OCI-LY3 (cell line): ENCODE measurements around the gene FRMPD2.

Experiments
- H2AFZ ChIP-seq: fragments of 200-600, 300-600 bp; shearing (Covaris generic); 2 replicates; pipeline ENCODE4 v1.6.0; 2014; ENCODE audit warnings: antibody characterized with exemption, low read depth, low read length
- H3K27ac ChIP-seq: fragments of 200-600, 300-600 bp; sonication (generic); 2 replicates; pipeline ENCODE4 v1.5.1; 2014; ENCODE audit warnings: mild to moderate bottlenecking, low read length, moderate library complexity, mixed read lengths
- H3K27me3 ChIP-seq: fragments of 200-600, 300-600 bp; sonication (generic); 2 replicates; pipeline ENCODE4 v1.6.1; 2014; ENCODE audit warnings: low read depth, low read length, mixed read lengths
- H3K36me3 ChIP-seq: fragments of 200-600, 300-600 bp; sonication (generic); replicated peaks from 2 replicates; pipeline ENCODE3; 2014; ENCODE audit warnings: low read depth, low read length, mixed read lengths
- H3K4me1 ChIP-seq: fragments of 300-600, 200-600 bp; sonication (generic); 2 replicates; pipeline ENCODE4 v1.6.1; 2014; ENCODE audit warnings: low read length, mixed read lengths
- H3K4me2 ChIP-seq: fragments of 200-600, 300-600 bp; sonication (generic); 2 replicates; pipeline ENCODE4 v1.6.1; 2014; ENCODE audit warnings: low read length, mixed read lengths
- H3K4me3 ChIP-seq: fragments of 300-600, 200-600 bp; sonication (generic); 2 replicates; pipeline ENCODE4 v1.5.1; 2014; ENCODE audit warnings: antibody characterized with exemption, mild to moderate bottlenecking, low read length, moderate library complexity
- H3K79me2 ChIP-seq: fragments of 300-600, 200-600 bp; shearing (Covaris generic); 2 replicates; pipeline ENCODE4 v1.6.1; 2014; ENCODE audit warnings: mild to moderate bottlenecking, low read length, mixed read lengths
- H3K9ac ChIP-seq: fragments of 300-600, 200-600 bp; shearing (Covaris generic); 2 replicates; pipeline ENCODE4 v1.6.0; 2014; ENCODE audit warnings: mild to moderate bottlenecking, low read length, moderate library complexity
- H3K9me3 ChIP-seq: fragments of 200-600, 300-600 bp; shearing (Covaris generic); 2 replicates; pipeline ENCODE4 v1.6.1; 2014; ENCODE audit warnings: low read length, mixed read lengths; ENCODE audit not compliant: insufficient read depth
- H4K20me1 ChIP-seq: fragments of 200-600, 300-600 bp; sonication (generic); 2 replicates; pipeline ENCODE4 v1.6.1; 2016; ENCODE audit warnings: low read length, mixed read lengths; ENCODE audit not compliant: insufficient read depth
- EZH2phosphoT487 ChIP-seq: fragments of 200-600 bp; shearing (Covaris generic); IDR thresholded peaks from 2 replicates; pipeline ENCODE4 v1.6.1; 2018; ENCODE audit warnings: antibody characterized with exemption, mixed run types, low read depth
- TF ChIP-seq, protein P1 (sequence below): fragments of 200-600, 300-600 bp; sonication (generic); IDR thresholded peaks from 2 replicates; pipeline ENCODE4 v1.5.1; 2014; ENCODE audit warnings: antibody characterized with exemption, low read length, low read depth

FRMPD2 gene

DNA sequence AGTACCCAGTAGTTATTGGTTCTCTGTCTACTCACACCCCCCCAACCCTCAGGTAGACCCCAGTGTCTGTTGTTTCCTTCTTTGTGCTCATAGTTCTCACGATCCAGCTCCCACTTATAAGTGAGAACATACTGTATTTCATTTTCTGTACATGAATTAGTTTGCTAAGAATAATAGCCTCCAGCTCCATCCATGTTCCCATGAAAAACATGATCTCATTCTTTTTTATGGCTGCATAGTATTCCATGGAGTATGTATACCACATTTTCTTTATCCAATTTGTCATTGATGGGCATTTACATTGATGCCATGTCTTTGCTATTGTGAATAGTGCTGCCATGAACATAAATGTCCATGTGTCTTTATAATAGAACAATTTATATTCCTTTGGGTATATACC is 2.6 kb upstream of the FRMPD2 start:
- H4K20me1 ChIP-seq, result no peaks in the 10 kb centered on the region
- peaks cover 29% of the 10 kb centered on the region for H3K4me1 ChIP-seq
- peaks cover 3% of the 10 kb centered on the region for H3K36me3 ChIP-seq
- H3K9me3 ChIP-seq, result peaks cover 5% of the 10 kb centered on the region; the same call in 1 of the 2 replicates
- TF ChIP-seq, protein P1, sequence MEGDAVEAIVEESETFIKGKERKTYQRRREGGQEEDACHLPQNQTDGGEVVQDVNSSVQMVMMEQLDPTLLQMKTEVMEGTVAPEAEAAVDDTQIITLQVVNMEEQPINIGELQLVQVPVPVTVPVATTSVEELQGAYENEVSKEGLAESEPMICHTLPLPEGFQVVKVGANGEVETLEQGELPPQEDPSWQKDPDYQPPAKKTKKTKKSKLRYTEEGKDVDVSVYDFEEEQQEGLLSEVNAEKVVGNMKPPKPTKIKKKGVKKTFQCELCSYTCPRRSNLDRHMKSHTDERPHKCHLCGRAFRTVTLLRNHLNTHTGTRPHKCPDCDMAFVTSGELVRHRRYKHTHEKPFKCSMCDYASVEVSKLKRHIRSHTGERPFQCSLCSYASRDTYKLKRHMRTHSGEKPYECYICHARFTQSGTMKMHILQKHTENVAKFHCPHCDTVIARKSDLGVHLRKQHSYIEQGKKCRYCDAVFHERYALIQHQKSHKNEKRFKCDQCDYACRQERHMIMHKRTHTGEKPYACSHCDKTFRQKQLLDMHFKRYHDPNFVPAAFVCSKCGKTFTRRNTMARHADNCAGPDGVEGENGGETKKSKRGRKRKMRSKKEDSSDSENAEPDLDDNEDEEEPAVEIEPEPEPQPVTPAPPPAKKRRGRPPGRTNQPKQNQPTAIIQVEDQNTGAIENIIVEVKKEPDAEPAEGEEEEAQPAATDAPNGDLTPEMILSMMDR, result no peak
- H3K9ac ChIP-seq, result no peak overlapping the region
- no peak overlapping the region for H3K27ac ChIP-seq
- no peak overlapping the region for H2AFZ ChIP-seq
- no peaks in the 10 kb centered on the region for H3K79me2 ChIP-seq
- no peaks in the 10 kb centered on the region for H3K27me3 ChIP-seq
- H3K4me2 ChIP-seq, result no peak overlapping the region
- no peak overlapping the region for H3K4me3 ChIP-seq

DNA sequence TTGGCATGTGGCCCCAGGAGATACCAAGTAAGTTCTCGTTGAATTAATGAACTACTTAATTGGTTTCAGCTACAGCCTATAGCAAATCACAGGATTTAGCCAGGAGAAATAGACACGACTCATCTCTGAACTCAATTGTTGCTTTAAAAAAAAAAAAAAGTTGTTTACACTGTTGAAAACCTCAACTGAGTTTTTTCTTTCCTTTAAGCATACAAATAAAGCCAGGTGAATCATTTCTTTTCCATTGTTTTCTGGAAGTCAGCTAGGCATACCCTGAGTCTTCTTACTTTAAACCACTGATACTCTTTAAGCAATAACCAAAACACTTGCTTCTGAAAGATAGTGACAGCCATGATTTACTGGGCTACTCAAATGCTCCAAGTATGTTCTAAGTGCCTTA is 755 bp downstream of the FRMPD2 start:
- Histone ChIP-seq H2AFZ (no peak overlapping the region), H3K9me3 (no peaks in the 10 kb centered on the region), H3K27ac (no peak overlapping the region), H3K36me3 (no peaks in the 10 kb centered on the region), H3K4me3 (no peak overlapping the region), H3K4me2 (no peak overlapping the region), H4K20me1 (no peaks in the 10 kb centered on the region), H3K27me3 (no peaks in the 10 kb centered on the region), H3K4me1 (peaks cover 8% of the 10 kb centered on the region), H3K9ac (no peak overlapping the region), H3K79me2 (no peaks in the 10 kb centered on the region)
- TF ChIP-seq, protein P1, result no peak
- no peak for TF ChIP-seq EZH2phosphoT487

DNA sequence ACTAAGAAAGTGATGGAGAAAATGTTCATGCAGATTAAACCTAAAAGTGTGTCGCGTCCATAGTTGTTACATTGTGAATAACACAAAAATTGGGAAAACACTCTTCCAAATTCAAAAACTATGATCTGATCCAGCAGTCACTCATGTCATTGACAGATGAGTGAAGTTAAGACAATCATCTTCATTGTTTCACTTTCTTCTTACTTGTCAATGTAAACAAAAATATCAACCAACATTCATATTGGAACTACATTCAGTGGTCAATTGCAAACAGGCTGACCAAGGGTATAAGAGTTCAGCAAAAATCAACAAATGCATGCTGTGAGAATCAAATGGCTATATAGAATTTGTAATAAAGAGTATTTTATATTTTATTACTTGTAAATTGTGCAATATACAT is 1.8 kb downstream of the FRMPD2 start:
- Histone ChIP-seq H3K4me2 (no peak overlapping the region), H3K4me3 (no peak overlapping the region), H3K27ac (no peak overlapping the region), H3K36me3 (no peaks in the 10 kb centered on the region), H3K9ac (no peak overlapping the region), H3K4me1 (no peaks in the 10 kb centered on the region), H3K79me2 (no peaks in the 10 kb centered on the region), H3K9me3 (no peaks in the 10 kb centered on the region), H2AFZ (no peak overlapping the region), H3K27me3 (no peaks in the 10 kb centered on the region), H4K20me1 (no peaks in the 10 kb centered on the region)
- TF ChIP-seq, protein P1, result no peak
- TF ChIP-seq EZH2phosphoT487, result no peak

DNA sequence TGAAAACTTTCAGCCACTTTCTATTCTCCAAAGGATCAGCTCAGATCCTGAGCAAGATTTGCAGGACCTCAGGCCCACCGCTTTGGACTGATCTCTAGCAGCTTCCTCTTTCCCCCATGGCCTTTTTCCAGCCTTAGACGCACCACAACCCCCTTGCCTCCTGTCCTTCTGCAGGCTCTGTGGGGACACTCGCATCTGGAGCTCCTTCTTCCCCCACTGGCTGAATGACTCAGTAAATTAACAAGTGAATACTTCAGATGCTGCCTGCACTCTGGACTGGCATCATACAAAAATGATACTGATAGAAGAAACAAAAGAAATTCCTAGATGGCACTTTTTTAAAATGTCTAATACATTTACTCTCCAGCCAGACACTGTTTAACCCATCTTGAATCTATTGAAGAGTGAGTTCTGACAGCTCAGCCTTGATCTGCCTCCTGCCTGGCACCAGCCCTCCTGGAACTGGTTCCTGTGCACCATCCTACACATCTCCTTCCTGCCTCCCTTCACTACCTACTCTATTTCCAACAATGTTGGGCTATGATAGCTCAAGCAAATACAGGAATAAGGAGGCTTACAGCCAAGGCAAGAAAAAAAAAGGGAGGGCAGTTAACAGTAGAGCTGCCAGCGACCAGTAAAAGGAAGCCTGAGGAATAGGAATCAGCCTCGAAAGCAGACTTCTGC is 3.3 kb downstream of the FRMPD2 start:
- H2AFZ ChIP-seq, result no peak overlapping the region
- no peak overlapping the region for H3K4me3 ChIP-seq
- no peak overlapping the region for H3K27ac ChIP-seq
- TF ChIP-seq, protein P1, result no peak
- TF ChIP-seq EZH2phosphoT487, result no peak
- H3K4me2 ChIP-seq, result no peak overlapping the region
- H3K9ac ChIP-seq, result no peak overlapping the region
- no peaks in the 10 kb centered on the region for H3K9me3 ChIP-seq
- H3K4me1 ChIP-seq, result no peaks in the 10 kb centered on the region
- H3K27me3 ChIP-seq, result no peaks in the 10 kb centered on the region
- H4K20me1 ChIP-seq, result no peaks in the 10 kb centered on the region
- H3K79me2 ChIP-seq, result no peaks in the 10 kb centered on the region
- no peaks in the 10 kb centered on the region for H3K36me3 ChIP-seq
